DMS114 treated with DMSO at 0.1 percent for 48 hours (cell line): ENCODE results near the gene PLXNA3.
"Not testable (repeated sequence)": the region's sequence is repeated elsewhere in the genome, so short reads cannot be mapped to it uniquely, and the experiment has no call there.

Experiments used
- DNase-seq: peaks from one replicate; lab custom pipeline; 2025; ENCODE audit not compliant: unreplicated experiment; lab: John Stamatoyannopoulos, UW

Gene PLXNA3

DNA sequence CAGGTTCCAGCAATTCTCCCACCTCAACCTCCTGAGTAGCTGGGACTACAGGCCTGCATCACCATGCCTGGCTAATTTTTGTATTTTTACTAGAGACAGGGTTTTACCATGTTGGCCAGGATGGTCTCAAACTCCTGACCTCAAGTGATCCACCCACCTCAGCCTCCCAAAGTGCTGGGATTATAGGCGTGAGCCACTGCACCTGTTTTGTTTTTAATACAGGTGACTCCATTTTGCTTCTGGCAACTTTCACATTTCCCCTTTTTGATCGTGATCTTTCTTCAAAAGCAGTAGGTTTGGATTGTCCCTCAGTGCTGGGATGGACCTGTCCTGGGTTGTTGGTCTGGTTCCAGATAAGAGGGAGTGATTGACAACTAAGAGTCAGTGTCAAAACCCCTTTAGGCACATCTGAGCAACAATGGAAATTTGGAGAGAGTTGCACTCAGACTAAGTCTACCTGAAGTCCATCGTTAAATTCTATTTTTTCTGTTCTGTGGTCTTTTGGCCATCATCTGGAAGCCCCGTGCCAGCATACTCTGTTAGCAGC is 38.6 kb downstream of the PLXNA3 start:
- DNase-seq: not testable (repeated sequence)

DNA sequence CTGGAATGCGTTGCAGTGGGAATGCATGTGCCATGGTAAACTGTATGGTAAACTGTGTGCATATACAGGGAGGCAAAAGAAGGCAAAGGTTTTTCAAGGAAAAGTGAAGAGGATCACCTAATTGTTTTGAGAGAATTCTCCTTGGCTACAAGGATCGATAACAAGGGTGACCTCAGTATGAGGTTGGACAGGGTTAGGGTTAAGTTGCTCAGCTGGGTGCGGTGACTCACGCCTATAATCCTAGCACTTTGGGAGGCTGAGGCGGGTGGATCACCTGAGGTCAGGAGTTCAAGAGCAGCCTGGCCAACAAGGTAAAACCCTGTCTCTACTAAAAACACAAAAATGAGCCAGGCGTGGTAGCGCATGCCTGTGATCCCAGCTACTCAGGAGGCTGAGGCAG is 43.3 kb downstream of the PLXNA3 start:
- not testable (repeated sequence) for DNase-seq

- no peak for DNase-seq
Observed at GRCh38 chrX:154502098-154502497, 44.0 kb downstream of the PLXNA3 start.

DNA sequence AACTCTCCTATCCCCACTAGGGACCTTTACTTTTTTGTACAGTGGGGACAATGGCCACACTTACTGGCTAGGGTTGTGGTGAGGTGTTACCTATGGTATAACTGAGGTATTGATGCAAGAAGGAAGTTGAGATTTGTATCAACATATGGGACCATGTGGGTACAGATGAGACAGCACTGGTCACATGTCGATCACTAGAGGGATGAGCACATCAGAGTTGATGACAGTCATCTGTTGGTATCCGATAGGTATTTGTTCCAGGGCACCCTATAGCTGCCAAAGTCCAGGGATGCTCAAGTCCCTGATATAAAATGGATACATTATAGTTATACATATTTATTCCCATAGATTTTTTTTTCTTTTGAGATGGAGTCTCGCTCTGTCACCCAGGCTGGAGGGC is 44.9 kb downstream of the PLXNA3 start:
- DNase-seq: no peak

DNA sequence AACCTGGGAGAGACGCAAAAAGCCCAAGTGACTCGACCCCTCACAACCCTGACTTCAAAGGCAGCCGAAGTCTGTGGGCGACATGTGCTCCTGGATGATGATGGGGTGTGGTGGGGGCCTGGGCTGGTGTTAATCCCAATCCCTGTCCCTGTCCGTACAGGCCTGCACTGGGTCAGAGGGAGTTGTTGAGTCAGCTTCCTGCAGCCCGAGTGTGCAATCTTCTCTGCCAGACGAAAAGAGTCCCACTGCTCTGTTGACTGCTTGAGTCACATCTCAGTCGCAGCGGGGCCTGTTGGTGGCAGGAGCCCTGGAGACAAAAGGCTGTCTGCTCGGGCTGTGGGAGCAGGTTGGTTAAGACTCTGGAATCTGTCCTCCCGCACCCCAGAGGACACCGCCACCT is 47.7 kb downstream of the PLXNA3 start:
- no peak for DNase-seq

DNA sequence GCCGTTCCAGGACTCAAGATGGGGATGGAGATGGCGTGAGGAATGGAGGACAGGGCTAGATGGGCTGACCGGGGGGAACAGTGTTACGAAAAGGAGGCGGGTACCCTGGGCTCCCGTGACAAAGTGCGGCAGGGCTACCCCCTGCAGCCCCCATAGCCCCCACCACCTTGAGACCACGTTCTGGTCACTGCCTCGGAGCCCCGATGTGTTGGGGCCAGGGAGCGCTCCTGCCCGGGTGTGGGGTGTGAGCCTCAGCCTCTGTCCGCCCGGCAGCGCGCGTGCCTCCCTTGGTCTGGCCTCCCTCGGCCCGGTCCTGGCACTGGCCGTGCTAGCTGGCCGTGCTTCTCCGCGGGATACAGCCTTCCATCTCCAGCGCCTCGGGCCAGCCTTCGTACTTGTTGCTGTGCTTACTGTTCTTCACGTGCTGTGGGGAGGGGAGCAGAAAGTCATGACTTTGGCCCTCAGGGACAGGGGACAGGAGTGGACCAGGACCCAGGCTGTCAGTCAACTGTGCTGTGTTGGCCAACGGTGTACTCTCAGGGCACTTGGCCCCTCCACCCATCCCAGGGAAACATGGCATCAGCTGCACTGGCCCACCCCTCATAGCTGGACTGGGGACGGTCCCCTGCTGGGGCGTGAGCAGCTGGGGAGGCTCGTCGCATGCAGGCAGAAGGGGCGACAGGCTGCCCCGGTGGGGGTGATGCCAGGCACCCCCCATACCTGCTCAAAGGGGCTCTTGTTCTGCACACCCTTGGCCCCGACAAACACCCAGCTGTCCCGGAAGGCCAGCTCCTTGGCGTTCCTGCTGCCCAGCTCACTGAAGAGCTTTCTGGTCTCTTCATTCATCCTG is 48.6 kb downstream of the PLXNA3 start:
- no peak for DNase-seq

GRCh38 chrX:154507673-154508383 is 49.7 kb downstream of the PLXNA3 start:
- no peak for DNase-seq

- no peak for DNase-seq
Observed at GRCh38 chrX:154508384-154508745, 50.3 kb downstream of the PLXNA3 start.

DNA sequence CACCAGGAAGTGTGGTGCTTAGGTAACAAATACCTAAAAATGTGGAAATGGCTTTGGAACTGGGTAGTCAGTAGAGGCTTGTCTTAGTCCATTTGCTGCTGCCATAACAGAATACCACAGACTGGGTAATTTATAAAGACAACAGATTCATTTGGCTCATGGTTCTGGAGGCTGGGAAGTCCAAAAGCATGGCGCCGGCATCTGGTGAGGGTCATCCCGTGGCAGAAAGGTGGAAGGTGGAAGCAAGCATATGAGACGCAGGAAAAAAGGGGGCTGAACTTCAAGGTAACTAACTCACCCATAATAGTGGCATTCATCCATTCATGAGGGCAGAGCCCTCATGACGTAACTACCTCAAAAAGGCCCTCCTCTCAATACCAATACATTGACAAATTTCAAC is 51.4 kb downstream of the PLXNA3 start:
- no peak for DNase-seq

DNA sequence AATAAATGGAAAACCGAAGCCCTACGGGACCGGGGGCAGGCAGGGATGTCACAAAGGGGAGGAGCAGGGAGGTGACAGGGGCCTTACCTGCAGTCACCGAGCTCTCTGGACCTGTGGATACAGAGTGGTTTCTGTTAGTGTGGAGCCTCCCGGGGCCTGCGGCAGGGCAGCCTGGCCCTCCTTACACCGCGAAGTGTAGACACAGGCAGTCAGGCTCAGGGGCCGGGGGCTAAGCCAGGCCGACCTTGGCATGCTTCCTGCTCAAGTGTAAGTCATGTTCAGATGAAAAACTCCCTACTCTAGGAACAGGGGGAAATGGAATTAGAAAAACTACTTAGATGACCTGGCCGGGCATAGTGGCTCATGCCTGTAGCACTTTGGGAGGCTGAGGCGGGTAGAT is 53.7 kb downstream of the PLXNA3 start:
- DNase-seq: no peak

DNA sequence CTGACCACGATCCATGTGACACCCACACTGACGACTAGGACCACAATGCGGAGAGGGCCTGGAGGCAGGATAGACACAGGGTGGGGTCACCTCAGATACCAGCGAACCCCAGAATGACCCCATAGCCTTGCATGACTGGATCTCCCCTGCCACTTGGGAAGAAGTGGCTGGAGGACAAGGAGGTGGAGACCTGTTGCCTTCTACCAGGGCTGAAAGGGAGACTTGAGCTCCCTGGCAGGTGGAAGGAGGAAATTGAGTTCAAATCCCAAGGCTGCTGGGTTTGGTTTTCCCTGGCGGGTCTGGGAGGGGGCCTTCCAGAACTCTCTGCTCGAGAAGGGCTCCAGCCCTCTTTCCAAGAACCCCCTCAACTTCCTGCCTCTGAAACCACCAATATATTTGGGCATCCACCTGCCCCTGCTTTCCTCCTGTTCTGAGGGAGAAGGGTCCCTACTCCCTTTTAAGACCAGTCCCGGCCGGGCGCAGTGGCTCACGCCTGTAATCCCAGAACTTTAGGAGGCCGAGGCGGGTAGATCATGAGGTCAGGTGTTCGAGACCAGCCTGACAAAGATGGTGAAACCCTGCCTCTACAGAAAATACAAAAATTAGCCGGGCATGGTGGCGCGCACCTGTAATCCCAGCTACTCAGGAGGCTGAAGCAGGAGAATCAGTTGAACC is 54.9 kb downstream of the PLXNA3 start:
- no peak for DNase-seq

- DNase-seq: no peak
Observed at GRCh38 chrX:154513716-154514115, 55.6 kb downstream of the PLXNA3 start.

GRCh38 chrX:154515090-154515965 is 57.2 kb downstream of the PLXNA3 start:
- DNase-seq: no peak

- DNase-seq: peak; percentile 35
Observed at GRCh38 chrX:154515966-154516655, 58.0 kb downstream of the PLXNA3 start, which contains the start of gene FAM3A. TSS of gene FAM3A (minus strand) at chrX:154516232. CDS start at chrX:154515772, 460 bp downstream.

DNA sequence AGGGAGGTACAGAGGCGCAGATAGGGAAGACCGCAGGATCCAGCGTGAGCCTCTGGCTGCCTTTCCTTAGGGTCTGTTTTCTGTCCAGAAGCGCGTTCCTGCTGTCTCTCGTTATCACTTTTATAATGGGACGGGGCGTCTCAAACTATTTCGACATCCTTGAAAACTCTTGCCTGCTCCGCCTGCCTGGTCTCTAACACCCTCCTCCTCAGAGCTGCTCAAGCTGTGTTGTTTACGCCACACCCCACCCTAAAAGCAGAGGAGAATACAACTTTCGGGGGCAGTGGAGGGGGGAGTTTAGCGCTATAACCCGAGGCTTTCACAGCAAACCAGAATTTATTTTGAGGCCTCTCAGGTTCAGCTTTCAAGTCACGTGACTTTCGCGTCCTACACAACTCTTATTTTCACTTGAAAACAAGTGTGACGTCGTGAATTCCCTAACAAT is 58.6 kb downstream of the PLXNA3 start:
- DNase-seq: no peak

DNA sequence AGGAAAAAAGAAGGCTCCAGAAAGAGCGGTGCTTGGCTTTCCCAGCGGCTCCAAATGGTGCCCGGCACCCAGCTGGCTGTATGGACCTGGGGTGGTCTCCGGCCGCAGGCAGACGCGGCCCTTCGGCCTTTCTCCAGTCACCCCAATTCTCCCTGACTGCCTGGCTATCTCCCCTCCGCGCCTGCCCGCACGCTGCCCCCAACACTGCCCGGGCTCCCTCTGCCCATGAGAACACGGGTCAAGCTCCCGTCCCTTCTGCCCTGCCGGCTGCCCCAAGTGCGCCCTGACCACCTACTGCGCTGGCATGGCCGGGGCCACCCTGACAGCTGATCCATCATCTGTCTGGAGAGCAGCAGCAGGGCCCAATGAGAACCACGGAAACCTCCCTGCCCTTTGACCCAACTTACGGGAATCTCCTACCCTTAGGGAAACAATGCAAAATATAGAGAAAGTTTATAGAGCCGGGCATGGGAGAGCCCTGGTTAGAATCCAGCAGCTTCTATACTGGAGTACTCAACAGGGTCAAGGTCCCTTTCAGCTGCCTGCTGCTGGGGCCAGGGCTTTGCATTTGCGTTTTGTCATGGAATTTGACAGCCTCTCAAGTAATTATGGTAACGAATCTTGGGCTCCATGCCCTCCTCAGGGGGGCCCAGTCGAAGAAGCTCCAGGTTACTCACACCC is 59.2 kb downstream of the PLXNA3 start:
- DNase-seq: no peak

GRCh38 chrX:154519389-154519788 is 61.3 kb downstream of the PLXNA3 start:
- DNase-seq: no peak

DNA sequence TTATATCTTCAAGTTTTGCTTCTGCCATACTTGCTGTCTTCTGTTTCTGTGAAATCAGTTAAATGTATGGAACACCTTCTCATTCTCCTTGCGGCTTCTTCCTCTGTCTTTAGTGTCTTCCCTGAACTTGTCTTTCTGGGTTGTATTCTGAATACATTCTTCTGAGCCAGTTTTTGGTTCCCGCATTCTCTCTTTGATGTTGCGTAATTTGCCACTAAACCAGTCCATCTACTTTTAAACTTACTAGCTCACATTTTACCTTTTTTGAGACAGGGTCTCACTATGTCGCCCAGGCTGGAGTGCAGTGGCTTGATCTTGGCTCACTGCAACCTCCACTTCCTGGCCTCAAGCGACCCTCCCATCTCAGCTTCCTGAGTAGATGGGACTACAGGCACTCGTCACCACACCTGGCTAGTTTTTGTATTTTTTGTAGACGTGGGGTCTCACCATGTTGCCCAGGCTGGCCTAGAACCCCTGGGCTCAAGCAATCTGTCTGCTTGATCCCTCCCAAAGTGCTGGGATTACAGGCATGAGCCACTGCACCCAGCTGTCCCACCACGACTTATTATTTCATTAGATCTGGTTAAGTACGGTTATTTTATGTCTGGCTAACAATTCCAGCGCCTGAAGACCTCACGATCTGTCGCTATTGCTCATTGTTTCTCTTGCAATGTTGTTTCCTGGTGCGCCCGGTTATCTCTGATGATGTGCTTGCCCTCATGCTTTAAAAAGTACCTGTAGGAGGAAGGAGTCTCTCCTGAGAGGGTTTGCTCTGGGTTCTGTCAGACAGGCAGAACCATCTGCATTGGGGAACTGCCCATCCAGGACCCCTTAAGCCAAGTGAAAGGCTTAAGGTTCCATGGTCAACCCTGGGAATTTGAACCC is 67.8 kb downstream of the PLXNA3 start:
- no peak for DNase-seq
